B cell (primary cell): Measurements from ENCODE around the gene GZMB.

Experiments
- CTCF ChIP-seq: fragments of 200-600 bp; IDR thresholded peaks from one replicate; pipeline ENCODE4 v1.8.0; 2022; ENCODE audit warnings: antibody characterized with exemption, mild to moderate bottlenecking
- EZH2 ChIP-seq: IDR thresholded peaks from 2 replicates; pipeline ENCODE4 v1.6.1; 2012; ENCODE audit warnings: borderline replicate concordance, low read depth, mild to moderate bottlenecking, moderate library complexity, low read length; ENCODE audit not compliant: insufficient read depth, poor library complexity, severe bottlenecking

GRCh38 chr14:24609655-24610344, 24.2 kb downstream of the GZMB start, which contains the start of gene GZMH:
- TF ChIP-seq CTCF (no peak), EZH2 (no peak)
